Tibial nerve (tissue), 4 donors: ENCODE data around the gene ZNF772. TPM values are rescaled to one million over a fixed set of nuclear protein-coding genes. Genes with fewer than 3 reads are reported as not detected.

Experiments used
- DNase-seq, 2 donors: peaks; one replicate each; pipeline ENCODE4 v3.0.0-alpha.2; 2019; ENCODE audit warnings: low spot score in 2 of 2
- H3K27ac ChIP-seq, 4 donors: fragments of 200-600 bp; sonication (generic) in 3 of 4; one replicate each; pipeline ENCODE4 v1.5.1; 2017 to 2019; ENCODE audit warnings: mild to moderate bottlenecking in 1 of 4
- H3K27me3 ChIP-seq, 2 donors: fragments of 200-600 bp; sonication (generic) in 1 of 2; one replicate each; pipeline versions ENCODE4 v1.5.1 to v1.6.0; 2017 to 2019
- H3K36me3 ChIP-seq, 3 donors: fragments of 200-600 bp; sonication (generic); one replicate each; pipeline ENCODE4 v1.5.1; 2018 to 2019
- H3K4me1 ChIP-seq, 4 donors: fragments of 200-600 bp; sonication (generic) in 3 of 4; one replicate each; pipeline ENCODE4 v1.5.1; 2017 to 2019
- H3K4me3 ChIP-seq, 4 donors: fragments of 200-600 bp; sonication (generic) in 3 of 4; one replicate each; pipeline ENCODE4 v1.5.1; 2017 to 2019; ENCODE audit warnings: mild to moderate bottlenecking in 1 of 4, moderate library complexity in 1 of 4
- H3K9me3 ChIP-seq, 4 donors: fragments of 200-600 bp; sonication (generic) in 3 of 4; one replicate each; pipeline ENCODE4 v1.5.1; 2017 to 2019
- EP300 ChIP-seq, 2 donors: sonication (generic); formaldehyde crosslinking; IDR thresholded peaks; one replicate each; pipeline ENCODE4 v1.6.1; 2017; ENCODE audit warnings: antibody characterized with exemption in 2 of 2, mild to moderate bottlenecking in 1 of 2
- POLR2A ChIP-seq, 2 donors: fragments of 450-650 bp; IDR thresholded peaks; one replicate each; pipeline ENCODE4 v1.6.1; 2017; ENCODE audit warnings: antibody characterized with exemption in 2 of 2, mild to moderate bottlenecking in 2 of 2, moderate library complexity in 2 of 2
- WGBS, 2 donors: methylation state at CpG; one replicate each; pipeline ENCODE4 v1.1.5; 2018; 5-methylcytosine and 5-hydroxymethylcytosine counted together
- total RNA-seq, 4 donors: library from RNA; depleted of rRNA; stranded (reverse); fragments of >200 nt; gene quantifications; one replicate each; pipeline ENCODE4 v1.1.0, GENCODE V29; 2016
- TF ChIP-seq, protein P1 (sequence below), 5 experiments: fragments of 200-600 bp in 3 of 5; fragments of 450-650 bp in 2 of 5; sonication (generic) in 3 of 5; IDR thresholded peaks; one replicate each; pipeline ENCODE4 v1.5.1; 2016 to 2019; ENCODE audit warnings: antibody characterized with exemption in 5 of 5, mild to moderate bottlenecking in 3 of 5, moderate library complexity in 2 of 5

The ZNF772 gene
- total RNA-seq, 4 donors from 2014 or later, result 9.3 to 19.2 (median 13.6) TPM

DNA sequence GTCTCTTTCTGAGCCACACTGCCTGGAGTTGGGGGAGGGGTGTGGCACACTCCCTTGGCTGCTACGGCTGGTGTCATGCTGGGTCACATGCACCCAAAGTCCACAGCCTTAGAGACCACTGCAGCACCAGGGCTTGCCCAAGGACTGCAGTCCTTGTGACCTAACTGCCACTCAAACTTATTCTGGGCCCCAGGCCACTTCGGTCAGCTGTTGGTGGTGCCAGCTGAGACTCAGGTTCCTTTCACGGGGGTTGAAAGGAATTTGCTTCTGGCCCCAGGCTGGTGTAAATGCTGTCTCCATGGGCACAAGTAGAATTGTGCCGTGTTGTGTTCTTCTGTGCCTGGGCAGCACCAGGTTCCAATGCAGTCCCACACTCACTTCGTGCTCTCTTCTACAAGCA lies 10.9 kb downstream of the ZNF772 start:
- no peak for TF ChIP-seq EP300 (IDR thresholded peaks at IDR 0.05)
- TF ChIP-seq, protein P1, sequence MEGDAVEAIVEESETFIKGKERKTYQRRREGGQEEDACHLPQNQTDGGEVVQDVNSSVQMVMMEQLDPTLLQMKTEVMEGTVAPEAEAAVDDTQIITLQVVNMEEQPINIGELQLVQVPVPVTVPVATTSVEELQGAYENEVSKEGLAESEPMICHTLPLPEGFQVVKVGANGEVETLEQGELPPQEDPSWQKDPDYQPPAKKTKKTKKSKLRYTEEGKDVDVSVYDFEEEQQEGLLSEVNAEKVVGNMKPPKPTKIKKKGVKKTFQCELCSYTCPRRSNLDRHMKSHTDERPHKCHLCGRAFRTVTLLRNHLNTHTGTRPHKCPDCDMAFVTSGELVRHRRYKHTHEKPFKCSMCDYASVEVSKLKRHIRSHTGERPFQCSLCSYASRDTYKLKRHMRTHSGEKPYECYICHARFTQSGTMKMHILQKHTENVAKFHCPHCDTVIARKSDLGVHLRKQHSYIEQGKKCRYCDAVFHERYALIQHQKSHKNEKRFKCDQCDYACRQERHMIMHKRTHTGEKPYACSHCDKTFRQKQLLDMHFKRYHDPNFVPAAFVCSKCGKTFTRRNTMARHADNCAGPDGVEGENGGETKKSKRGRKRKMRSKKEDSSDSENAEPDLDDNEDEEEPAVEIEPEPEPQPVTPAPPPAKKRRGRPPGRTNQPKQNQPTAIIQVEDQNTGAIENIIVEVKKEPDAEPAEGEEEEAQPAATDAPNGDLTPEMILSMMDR (IDR thresholded peaks at IDR 0.05), result no peak
- TF ChIP-seq POLR2A (IDR thresholded peaks at IDR 0.05), result no peak
- no peak for DNase-seq
- Histone ChIP-seq H3K36me3 (peaks cover 0 to 61% (median 3%) of the 10 kb centered on the region in 3 donors), H3K27me3 (no peaks in the 10 kb centered on the region), H3K4me3 (no peak overlapping the region), H3K27ac (no peak overlapping the region), H3K9me3 (peaks cover 4 to 100% (median 54%) of the 10 kb centered on the region in 4 donors), H3K4me1 (no peaks in the 10 kb centered on the region)
- WGBS, 2 donors, result 98 to 100% methylated on average over 4 to 5 of the region's 5 CpGs

DNA sequence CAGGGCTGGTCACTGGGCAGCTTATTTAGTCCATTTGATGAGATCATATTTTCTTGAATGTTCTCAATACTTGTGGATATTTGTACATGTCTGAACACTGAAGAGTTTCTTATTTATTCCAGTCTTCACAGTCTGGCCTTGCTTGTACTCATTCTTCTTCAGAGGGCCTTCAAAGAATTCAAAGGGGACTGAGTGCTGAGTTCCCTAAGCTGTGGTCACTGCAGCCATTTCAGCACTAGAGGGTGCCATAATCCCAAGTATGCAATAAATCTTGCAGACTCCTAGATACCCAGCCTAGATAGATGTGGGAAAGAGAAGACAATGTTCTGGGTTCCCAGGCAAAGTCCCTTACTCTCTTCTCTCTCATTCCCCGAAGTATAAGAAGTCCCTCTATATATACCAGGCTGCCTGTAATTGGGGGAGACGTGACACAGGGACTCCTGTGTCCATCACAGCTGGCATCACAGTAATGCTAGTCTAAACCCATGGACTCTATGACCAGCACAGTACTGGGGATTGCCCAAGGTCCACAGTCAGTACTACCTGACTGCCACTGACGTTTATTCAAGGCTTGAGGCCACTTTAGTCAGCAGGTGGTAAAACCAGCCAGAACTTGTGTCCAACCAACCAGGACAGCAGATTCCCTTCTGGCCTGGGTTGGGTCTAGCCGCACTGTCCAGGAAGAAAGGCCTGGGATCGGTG lies 11.5 kb downstream of the ZNF772 start:
- H3K4me1 ChIP-seq, result no peaks in the 10 kb centered on the region
- no peak overlapping the region for H3K4me3 ChIP-seq
- H3K27me3 ChIP-seq, result no peaks in the 10 kb centered on the region
- peaks cover 0 to 55% (median 3%) of the 10 kb centered on the region in 3 donors for H3K36me3 ChIP-seq
- no peak overlapping the region for H3K27ac ChIP-seq
- DNase-seq, result no peak
- WGBS, 2 donors, result 97 to 99% methylated on average over 3 to 5 of the region's 5 CpGs
- H3K9me3 ChIP-seq, result peaks cover under 1 to 100% (median 53%) of the 10 kb centered on the region in 4 donors
- no peak for TF ChIP-seq POLR2A (IDR thresholded peaks at IDR 0.05)

DNA sequence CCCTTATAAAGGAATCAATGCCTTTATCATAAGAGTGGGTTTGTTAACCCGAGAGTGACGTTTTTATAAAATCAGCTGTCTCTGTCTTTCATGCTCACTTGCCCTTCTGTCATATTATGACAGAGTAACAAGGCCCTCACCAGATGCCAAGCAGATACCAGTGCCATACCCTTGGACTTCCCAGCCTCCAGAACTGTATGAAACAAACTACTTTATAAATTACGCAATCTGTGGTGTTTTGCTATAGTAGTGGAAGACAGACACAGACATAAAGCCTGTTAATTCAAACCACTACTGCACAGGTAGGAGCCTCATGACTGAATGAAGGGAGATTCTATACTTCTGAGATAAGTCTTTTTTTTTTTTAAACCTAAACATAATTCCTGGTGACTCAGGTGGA lies 25.1 kb downstream of the ZNF772 start:
- Histone ChIP-seq H3K36me3 (peaks cover 0 to 86% (median 0%) of the 10 kb centered on the region in 3 donors), H3K4me3 (no peak overlapping the region), H3K27me3 (no peaks in the 10 kb centered on the region), H3K9me3 (peaks cover 0 to 99% (median 38%) of the 10 kb centered on the region in 4 donors), H3K4me1 (no peaks in the 10 kb centered on the region), H3K27ac (no peak overlapping the region)
- DNase-seq, result no peak
- TF ChIP-seq, protein P1 (IDR thresholded peaks at IDR 0.05), result no peak
- TF ChIP-seq POLR2A (IDR thresholded peaks at IDR 0.05) (no peak), EP300 (IDR thresholded peaks at IDR 0.05) (no peak)
- WGBS, 2 donors, result 90 to 94% methylated on average over 3 of the region's 3 CpGs

DNA sequence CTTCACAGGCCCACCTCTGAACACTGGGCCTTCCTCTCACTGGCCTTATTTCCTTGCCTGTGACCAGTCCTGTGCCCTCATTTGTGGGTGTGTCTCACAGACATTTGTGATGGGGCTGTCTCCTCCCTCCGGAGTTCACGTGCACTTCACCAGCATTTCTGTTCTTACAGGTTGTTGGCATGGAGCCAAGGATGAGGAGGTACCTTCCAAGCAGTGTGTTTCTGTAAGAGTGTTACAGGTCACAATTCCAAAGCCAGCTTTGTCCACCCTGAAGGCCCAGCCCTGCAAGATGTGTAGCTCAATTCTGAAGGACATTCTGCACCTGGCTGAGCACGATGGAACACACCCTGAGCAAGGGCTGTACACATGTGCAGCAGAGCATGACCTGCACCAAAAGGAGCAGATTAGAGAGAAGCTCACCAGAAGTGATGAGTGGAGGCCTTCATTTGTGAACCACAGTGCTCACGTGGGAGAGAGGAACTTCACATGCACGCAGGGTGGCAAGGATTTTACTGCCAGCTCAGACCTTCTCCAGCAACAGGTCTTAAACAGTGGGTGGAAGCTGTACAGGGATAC lies 34.2 kb downstream of the ZNF772 start:
- H3K4me1 ChIP-seq, result no peaks in the 10 kb centered on the region
- peaks cover 3 to 96% (median 8%) of the 10 kb centered on the region in 3 donors for H3K36me3 ChIP-seq
- H3K4me3 ChIP-seq, result no peak overlapping the region
- TF ChIP-seq, protein P1 (IDR thresholded peaks at IDR 0.05), result no peak
- TF ChIP-seq EP300 (IDR thresholded peaks at IDR 0.05) (no peak), POLR2A (IDR thresholded peaks at IDR 0.05) (no peak)
- no peak overlapping the region for H3K27ac ChIP-seq
- H3K27me3 ChIP-seq, result no peaks in the 10 kb centered on the region
- peaks cover 0 to 99% (median 34%) of the 10 kb centered on the region in 4 donors for H3K9me3 ChIP-seq
- 72 to 82% methylated on average over 5 of the region's 5 CpGs for WGBS, 2 donors
- no peak for DNase-seq

DNA sequence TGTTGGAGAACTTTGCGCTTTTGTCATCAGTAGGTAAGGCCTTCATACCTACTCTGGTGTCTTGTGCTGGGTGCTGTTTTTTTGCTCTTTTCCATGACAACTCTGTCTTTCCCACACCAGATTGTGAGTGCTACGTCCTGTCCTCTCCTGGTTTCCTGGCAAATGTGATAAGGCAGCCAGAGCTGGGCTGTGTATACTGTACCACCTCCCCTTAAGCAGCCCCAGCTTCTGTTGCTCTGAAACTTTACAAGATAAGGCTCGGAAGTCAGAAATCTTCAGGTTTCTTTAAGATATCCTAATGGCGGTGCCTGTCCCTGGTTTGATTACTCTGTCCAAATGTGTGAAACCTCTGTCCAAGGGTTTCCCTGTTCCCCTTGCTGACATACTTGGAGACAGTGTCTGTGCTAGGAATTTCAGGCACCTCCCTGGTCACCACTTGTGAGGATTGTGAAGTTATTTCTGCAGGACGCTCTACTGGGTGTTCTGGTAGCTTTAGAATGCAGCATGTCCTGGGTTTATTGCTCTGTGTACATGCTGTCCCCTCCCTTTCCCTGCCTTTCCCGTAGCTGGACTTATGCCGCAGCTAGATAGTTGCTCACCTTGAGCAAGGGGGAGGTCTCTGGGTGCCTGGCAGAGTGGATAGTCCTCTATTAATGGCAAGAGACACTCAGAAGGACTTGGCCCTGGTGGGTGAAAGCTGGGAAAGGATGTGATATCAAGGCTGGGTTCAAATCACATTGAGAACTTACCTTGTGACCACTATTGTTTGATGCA lies 35.2 kb downstream of the ZNF772 start:
- Histone ChIP-seq H3K9me3 (peaks cover 0 to 94% (median 32%) of the 10 kb centered on the region in 4 donors), H3K4me3 (no peak overlapping the region), H3K27me3 (no peaks in the 10 kb centered on the region), H3K36me3 (peaks cover 3 to 93% (median 8%) of the 10 kb centered on the region in 3 donors), H3K4me1 (peaks cover 0 to 3% (median 0%) of the 10 kb centered on the region in 4 donors), H3K27ac (no peak overlapping the region)
- 93 to 96% methylated on average over 6 to 7 of the region's 7 CpGs for WGBS, 2 donors
- TF ChIP-seq, protein P1 (IDR thresholded peaks at IDR 0.05), result no peak
- TF ChIP-seq POLR2A (IDR thresholded peaks at IDR 0.05) (no peak), EP300 (IDR thresholded peaks at IDR 0.05) (no peak)
- DNase-seq, result no peak
